Measurements from ENCODE around the gene HLA-DQB1. TPM values are rescaled to one million over a fixed set of nuclear protein-coding genes. Genes with fewer than 3 reads are reported as not detected.

HLA-DQB1 gene
- total RNA-seq, 2 donors from 2014 or later: 6.6 to 39.3 TPM

Other genes with a start within 250 kb of the HLA-DQB1 start
- 100 to 1,000 TPM in 1 of 2 donors, 10 to 100 TPM in 1; 29.3 to 159 TPM for gene HLA-DRA, start 226.8 kb downstream of the HLA-DQB1 start, total RNA-seq
- gene HLA-DRB5, start 136.4 kb downstream of the HLA-DQB1 start, total RNA-seq: 100 to 1,000 TPM in 1 of 2 donors, 10 to 100 TPM in 1; 15.6 to 121 TPM
- gene HLA-DRB1, start 76.8 kb downstream of the HLA-DQB1 start, total RNA-seq: 100 to 1,000 TPM in 1 of 2 donors, 10 to 100 TPM in 1; 34.7 to 191 TPM
- gene HLA-DQA1, start 29.3 kb downstream of the HLA-DQB1 start, total RNA-seq: 10 to 100 TPM in 1 of 2 donors, 1 to 10 TPM in 1; 5.1 to 45.0 TPM
- gene HLA-DQA2, start 74.7 kb upstream of the HLA-DQB1 start, total RNA-seq: 1 to 10 TPM in 1 of 2 donors, not detected in 1; 1.2 TPM
- under 1 TPM; 0.58 to 0.95 TPM for gene HLA-DQB2, start 96.9 kb upstream of the HLA-DQB1 start, total RNA-seq
- 1 to 10 TPM in 1 of 2 donors, under 1 TPM in 1; 0.64 to 1.7 TPM for gene HLA-DOB, start 150.3 kb upstream of the HLA-DQB1 start, total RNA-seq
- 100 to 1,000 TPM in 1 of 2 donors, 10 to 100 TPM in 1; 38.9 to 109 TPM for gene TAP2, start 172.1 kb upstream of the HLA-DQB1 start, total RNA-seq
- 100 to 1,000 TPM; 110 to 168 TPM for gene PSMB8, start 177.4 kb upstream of the HLA-DQB1 start, total RNA-seq
- gene TAP1, start 187.0 kb upstream of the HLA-DQB1 start, total RNA-seq: 100 to 1,000 TPM in 1 of 2 donors, 10 to 100 TPM in 1; 73.5 to 118 TPM
- gene PSMB9, start 187.5 kb upstream of the HLA-DQB1 start, total RNA-seq: 10 to 100 TPM; 26.3 to 72.2 TPM